CD4-positive, alpha-beta T cell treated with Interleukin-6 at 100 ng/mL for 8 hours (primary cell): ENCODE data around the gene KIF5A.
A peak's percentile ranks its signal among the peaks of the same experiment; 100 is the strongest.
"Not testable (repeated sequence)": the region's sequence is repeated elsewhere in the genome, so short reads cannot be mapped to it uniquely, and the experiment has no call there.

ENCODE experiments used
- DNase-seq: peaks from one replicate; pipeline ENCODE4 v3.0.0-alpha.2; 2020; ENCODE audit warnings: mixed read lengths, low spot score

Gene KIF5A

DNA sequence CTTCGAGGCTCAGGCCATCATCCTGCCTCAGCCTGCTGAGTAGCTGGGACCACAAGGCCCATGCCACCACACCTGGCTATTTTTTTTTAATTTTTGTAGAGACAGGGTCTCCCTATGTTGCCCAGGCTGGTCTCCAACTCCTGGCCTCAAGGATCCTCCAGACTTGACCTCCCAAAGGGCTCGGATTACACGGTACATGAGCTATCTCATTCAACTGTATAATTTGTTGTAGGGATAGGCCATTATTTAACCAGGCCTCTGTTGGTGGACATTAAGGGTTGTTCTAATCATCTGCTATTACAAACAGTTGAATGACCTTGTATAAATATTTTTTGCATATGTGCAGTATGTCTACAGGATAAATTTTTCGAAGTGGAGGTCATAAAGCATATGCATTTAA, 9.0 kb downstream of the KIF5A start:
- no peak for DNase-seq

DNA sequence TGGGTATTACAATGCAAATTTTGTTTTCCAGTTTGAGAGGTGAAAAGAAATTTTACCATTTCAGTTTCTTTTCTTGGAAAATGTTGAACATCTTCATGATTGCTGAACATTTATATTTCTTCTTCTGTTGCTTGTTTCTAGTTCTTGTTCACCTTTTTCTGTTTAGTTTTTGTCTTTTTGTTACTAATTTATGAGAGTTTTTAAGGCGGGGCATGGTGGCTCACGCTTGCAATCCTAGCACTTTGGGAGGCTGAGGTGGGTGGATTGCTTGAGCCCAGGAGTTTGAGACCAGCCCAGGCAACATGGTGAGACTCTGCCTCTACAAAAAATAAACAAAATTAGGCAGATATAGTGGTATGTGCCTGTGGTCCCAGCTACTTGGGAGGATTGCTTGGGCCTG, 10.7 kb downstream of the KIF5A start:
- no peak for DNase-seq

DNA sequence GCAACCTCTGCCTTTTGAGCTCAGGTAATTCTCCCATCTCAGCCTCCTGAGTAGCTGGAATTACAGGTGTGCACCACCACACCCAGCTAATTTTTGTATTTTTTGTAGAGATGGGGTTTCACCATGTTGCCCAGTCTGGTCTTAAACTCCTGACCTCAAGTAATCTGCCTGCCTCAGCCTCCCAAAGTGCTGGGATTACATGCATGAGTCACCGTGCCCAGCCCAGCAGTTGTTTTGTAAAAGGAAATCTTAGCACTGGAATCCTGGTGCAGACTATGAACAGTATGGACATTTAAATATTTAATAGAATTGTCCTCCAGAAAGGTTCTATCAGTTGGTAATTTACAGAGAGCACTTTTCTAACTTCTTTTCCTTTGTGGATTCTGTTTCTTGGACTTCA, 11.3 kb downstream of the KIF5A start:
- DNase-seq, result not testable (repeated sequence)

DNA sequence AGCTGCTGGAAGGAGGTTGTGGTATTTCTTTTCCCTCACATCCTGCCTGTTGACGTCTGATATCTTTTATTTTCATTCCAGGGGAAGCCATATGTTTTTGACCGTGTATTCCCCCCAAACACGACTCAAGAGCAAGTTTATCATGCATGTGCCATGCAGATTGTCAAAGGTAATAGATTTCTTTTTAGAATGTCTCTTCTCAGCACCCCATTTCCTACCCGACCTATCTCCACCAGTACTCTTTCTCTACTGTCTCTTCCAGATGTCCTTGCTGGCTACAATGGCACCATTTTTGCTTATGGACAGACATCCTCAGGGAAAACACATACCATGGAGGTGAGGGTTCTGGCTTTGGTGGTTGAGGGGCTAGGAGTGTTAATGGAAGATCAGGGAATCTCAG, 13.5 kb downstream of the KIF5A start:
- no peak for DNase-seq

DNA sequence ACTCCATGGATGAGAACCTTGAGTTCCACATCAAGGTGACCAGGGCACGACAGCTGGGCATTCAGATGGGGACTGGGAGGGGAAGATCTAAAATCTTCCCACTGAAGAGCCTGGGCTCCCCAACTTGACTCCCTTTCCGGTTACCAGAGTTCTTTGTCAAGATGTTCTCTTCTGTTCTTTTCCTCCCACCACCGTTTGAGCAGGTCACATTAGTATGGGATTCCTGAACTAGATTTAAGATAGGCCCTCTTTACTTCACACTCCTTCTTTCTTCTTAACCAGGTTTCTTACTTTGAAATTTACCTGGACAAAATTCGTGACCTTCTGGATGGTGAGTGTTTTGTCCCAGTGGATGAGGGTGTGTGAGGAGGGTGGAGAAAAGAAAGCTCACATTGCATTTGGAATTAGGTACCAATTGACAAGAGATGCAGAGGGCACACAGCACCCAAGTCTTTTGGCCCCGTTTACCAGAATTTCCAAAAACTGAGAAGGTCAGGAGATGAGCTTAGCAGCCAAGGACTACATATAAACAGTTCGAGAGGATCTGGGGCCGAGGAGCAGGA, 14.4 kb downstream of the KIF5A start:
- DNase-seq, result no peak

DNA sequence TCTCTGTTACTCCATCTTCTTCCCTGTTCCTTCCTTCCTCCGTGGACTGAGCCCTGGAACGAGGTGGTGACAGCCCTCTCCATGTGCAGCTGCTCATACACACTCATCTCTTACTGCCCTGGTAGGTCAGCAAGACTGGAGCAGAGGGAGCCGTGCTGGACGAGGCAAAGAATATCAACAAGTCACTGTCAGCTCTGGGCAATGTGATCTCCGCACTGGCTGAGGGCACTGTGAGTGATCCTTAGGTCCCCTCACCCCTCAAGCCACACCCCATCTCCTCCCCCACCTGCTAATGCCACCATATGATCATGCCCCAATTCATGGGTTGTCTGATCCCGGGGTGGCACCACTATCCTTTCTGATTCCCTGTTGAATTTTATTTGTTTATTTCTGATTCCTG, 19.0 kb downstream of the KIF5A start:
- no peak for DNase-seq

DNA sequence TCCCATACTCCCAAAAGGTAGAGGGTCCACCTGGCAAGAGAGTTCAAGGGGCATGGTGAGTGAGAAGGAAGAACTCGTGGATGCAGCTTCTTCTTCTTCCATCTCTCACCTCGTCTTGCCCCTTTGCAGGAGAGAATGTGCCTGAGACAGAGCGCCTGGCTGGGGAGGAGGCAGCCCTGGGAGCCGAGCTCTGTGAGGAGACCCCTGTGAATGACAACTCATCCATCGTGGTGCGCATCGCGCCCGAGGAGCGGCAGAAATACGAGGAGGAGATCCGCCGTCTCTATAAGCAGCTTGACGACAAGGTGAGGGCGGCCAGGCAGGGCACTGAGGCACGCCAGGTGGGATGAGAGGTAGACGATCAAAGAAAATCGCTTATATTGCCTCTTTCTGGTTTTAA, 20.0 kb downstream of the KIF5A start:
- no peak for DNase-seq

DNA sequence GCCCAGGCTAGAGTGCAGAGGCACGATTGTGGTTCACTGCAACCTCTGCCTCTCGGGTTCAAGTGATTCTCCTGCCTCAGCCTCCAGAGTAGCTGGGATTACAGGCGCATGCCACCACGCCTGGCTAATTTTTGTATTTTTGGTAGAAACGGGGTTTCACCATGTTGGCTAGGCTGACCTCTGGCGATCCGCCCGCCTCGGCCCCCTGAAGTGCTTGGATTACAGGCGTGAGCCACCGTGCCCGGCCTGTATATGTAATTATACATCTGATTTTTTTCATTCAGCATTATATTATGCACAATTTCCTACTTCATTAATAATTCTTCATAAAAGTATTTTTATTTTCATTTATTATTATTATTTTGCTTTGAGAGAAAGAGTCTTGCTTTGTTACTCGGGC, 20.6 kb downstream of the KIF5A start:
- DNase-seq, result not testable (repeated sequence)

DNA sequence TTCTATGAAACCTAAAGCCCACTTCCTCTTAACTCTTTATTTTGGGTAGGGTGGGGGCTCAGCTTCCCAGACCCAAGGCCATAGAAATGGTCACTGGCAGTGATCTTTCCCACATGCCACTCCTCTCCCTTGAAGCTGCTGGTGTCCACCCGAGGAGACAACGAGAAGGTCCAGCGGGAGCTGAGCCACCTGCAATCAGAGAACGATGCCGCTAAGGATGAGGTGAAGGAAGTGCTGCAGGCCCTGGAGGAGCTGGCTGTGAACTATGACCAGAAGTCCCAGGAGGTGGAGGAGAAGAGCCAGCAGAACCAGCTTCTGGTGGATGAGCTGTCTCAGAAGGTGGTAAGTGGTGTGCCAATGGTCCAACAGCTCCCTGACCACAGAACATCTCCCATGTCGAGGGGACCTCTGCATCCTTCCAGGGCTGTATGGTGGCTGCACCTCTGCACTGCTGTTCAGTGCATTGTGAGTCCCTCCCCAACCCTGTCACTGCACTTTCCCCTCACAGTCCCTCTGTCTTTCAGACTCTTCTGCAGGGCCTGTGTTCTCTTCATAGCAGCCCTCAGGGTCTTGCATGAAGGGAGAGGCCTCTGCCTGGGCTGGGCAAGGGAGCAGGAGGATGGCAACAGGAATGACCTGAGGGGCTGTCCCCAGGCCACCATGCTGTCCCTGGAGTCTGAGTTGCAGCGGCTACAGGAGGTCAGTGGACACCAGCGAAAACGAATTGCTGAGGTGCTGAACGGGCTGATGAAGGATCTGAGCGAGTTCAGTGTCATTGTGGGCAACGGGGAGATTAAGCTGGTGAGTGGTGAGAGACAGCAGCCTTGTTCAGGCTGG, 22.3 kb downstream of the KIF5A start:
- no peak for DNase-seq

DNA sequence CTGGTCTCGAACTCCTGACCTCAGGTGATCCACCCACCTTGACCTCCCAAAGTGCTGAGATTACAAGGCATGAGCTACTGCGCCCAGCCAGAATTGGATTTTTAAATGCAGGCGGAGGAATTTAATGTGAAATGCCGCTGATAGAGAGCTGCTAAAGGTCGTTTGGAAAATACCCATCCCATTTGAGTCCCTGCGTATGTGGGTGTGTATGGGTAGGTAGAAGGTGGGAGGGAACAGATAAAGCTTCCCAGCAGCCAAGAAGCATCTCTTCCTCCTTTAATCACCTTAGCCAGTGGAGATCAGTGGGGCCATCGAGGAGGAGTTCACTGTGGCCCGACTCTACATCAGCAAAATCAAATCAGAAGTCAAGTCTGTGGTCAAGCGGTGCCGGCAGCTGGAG, 25.0 kb downstream of the KIF5A start:
- no peak for DNase-seq

DNA sequence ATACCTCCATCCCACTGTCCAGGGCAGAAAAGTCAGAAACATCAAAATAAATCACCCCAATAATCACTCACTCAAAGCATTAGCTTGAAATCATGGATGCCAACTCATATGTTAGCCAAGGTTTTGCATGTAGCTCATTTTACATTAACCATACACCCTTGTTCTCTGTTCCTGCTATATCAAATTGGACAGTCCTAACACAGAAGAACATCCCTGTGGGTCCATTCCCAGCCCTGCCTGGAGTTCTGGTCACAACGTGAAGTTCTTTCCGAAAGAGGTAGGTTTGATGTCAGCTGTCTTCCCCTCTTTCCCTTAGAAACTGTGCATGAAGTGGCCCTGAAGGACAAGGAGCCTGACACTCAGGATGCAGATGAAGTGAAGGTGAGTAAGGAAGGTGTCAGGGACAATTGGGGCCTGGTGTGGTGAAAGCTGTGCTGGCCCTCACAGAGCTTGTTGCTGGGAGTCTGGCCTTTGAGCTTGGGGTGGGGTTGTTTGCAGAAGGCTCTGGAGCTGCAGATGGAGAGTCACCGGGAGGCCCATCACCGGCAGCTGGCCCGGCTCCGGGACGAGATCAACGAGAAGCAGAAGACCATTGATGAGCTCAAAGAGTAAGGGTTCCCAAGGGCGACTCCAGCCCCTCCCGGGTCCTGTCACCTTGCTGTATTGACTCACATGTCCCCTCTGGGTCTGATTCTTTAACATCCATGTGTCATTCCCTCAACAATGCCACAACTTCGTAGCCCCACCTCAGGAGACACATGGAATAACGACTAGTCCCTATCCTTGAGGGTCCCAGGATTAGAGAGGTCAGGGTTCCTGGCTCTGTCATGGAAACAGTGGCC, 26.1 kb downstream of the KIF5A start:
- no peak for DNase-seq

DNA sequence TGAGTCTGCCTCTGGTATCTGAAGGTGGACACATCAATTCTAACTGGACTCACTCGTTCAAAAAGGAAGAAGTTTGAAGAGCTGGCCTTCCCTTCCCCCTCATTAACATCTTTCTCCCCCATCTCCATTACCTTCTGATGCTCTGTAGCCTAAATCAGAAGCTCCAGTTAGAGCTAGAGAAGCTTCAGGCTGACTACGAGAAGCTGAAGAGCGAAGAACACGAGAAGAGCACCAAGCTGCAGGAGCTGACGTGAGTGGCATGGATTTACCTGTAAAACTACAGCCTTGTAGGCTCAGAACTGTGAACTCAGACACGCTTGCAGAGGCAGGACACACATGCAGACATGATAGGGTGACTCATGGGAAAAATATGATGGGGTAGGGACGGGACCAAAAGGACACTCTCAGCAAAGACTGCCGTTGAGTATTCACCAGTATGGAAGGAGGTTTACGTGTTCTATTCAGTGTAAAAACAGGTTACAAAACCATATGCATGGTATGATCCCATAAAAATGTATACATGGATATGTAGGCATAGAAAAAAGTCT, 26.8 kb downstream of the KIF5A start:
- DNase-seq, result no peak

DNA sequence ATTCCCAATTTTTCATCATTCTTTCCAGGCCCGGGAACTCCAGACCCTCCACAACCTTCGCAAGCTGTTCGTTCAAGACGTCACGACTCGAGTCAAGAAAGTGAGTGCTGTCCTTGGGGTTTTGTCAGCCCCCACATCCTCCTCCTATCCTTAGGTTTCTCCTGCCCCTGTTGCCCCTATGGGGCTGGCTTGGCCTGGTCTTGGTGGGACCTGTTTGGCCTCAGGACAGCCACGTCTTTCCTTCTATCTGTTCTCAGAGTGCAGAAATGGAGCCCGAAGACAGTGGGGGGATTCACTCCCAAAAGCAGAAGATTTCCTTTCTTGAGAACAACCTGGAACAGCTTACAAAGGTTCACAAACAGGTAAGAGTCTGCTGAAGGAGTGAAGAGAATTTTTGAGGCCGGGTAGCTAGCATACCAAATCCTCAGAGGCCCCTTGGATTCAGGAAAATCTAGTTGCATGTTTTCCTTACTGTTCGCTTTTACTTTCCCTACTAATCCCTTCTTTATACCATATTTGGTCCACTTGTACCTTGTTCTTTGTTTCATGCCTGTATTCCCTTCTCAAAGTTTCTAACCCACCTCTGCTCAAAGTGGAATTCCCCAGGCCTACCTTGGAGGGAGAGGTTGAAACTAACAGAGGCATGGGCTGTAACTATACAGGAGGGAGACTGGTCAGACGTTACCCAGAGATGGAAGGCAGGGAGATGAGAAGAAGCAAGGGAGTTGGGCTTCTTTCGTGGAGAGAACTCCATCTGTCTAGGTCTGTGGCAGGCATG, 28.3 kb downstream of the KIF5A start:
- no peak for DNase-seq

DNA sequence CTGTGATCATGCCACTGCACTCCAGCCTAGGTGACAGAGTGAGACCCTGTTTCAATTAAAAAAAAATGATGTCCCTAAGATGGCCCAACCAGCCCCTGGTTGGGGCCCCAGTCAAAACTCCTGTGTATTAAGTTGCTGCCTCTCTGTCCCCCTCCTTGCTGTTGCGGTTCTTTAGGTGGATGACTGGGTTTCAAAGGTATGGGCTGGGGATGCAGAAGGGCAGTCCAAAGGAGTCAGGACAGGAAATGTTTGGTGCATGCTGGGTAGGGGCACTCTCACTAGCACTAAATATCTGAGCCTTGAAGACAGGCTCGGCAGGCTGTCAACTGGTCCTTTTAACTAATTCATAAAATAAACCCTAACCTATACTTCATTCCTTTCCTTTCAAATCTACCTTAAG, 29.2 kb downstream of the KIF5A start:
- no peak for DNase-seq

DNA sequence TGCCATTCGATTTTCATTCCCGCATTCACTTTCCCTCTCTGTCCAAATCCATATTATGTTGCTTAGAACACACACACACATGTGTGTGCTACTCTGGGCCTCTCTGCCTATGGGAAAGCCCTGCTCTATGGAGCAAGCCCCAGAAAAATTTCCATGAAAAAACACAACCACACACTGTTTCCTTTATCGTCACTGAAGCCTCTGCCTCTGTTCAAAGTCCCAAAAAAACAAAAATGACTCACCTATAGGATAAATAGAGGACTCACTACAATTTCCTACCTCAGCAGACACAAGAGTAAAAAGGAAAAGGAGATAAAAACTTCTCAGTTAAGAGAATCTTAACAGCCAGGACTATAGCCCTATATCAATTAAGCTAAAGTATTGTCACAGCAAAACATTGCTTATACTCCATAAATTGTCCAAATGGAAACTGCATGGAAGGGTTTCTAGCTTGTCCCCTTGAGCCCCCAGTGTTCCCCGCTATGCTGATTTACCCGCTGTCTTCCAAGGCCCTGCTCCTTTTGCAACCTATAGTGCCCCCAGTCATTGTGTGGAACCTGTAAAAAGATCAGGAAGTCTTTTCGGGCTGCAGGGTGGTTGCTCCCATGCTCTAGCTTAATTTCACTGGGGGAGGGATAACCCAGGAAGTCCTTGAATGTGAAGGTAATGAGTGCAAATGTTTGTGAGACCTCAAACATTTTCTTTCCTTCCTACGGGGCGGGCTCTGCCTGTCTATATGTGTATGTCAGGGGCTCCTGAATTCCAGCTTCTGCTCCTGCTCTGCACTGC, 30.0 kb downstream of the KIF5A start:
- no peak for DNase-seq

DNA sequence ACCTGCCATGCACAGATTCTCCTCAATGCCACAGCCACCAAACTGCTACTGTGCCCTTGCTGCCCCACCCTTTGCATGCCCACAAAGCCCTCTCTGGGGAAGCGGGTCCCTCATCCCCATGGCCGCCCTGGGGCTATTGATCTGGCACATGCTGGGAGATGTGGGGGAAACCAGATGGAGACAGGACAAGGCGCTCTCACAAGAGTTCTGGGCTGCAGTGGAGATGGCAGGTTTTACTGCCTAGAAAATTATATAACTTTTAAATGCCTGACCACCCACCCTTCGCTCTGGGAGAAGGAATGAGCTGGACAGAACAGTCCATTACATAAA, 30.6 kb downstream of the KIF5A start:
- DNase-seq, result no peak

DNA sequence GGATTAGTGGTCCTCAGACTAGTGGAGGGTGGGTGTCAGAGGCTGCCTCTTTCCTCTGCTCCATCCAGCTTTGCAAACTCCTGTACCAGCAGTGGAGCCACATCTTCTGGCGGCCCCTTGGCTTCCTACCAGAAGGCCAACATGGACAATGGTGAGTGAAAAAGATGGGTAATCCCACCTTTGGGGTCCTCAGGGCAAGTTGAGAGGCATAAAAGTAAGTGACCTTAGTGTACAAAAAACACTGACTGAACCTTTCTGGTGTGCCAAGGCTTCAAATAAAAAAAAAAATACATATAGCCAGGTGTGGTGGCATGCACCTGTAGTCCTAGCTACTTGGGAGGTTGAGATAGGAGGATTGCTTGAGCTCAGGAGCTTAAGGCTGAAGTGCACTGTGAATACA, 32.0 kb downstream of the KIF5A start:
- DNase-seq, result no peak

DNA sequence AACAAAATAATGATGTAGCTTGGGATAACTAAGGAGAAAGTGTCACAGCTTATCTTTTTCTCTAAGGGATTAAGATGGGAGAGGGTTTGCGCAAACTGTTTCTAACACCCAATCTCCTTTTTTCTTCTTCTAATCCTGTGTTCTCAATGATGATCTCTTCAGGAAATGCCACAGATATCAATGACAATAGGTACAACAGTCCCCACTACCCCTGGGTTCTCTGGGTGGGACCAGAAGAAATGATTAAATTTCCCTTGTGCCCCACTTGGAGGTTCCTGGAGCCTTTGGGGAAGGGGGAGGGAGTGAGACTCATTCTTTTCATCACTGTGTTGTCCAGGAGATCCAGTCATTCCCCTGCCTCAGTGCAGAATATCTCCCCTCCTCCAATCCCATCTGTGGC, 32.6 kb downstream of the KIF5A start:
- DNase-seq, result no peak

DNA sequence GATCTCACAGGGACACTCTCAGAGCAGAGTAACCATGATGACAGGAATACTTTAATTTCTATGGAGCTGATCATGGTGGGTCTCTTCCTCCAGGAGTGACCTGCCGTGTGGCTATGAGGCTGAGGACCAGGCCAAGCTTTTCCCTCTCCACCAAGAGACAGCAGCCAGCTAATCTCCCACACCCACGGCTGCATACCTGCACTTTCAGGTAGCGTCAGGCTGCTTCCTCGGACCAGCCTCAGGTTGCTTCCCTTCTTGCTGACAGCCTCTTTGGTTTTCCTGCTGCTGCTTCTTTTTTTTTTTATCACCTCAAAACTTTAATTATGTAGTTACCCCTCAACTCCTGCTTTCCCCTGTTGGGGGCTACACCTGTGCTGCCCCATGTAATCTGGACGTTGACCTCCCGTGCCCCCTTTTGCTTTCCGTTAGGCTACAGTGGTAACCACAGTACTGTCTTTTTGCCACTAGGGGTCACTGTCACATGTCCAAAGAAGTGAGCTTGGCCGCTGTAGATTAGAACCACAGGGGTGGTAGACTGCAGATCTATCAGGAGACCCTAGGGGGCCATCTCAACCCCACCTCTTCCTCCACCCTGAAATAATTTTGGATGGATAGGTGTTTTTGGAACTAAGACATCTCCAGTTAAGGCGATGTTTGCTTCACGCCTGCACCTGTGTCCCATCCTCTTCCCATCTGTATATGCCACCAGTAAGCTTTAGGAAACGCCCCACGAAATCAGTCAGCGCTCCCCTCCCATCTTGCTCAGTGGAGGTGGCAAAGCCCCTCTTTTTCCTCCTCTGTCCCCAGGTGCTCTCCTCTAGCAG, 33.4 kb downstream of the KIF5A start:
- peak; percentile 81 for DNase-seq

DNA sequence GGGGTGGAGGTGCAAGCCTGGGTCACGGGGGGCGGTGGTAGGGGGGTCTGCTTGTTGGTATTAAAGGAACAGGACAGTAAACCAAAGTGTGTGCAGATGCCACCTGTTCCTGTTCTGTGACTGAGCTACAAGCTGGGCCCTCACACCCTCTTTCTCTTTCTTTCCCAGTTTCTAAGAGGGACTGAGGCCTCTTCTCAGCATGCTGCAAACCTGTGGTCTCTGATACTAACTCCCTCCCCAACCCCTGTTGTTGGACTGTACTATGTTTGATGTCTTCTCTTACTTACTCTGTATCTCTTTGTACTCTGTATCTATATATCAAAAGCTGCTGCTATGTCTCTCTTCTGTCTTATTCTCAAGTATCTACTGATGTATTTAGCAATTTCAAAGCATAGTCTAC, 34.2 kb downstream of the KIF5A start:
- no peak for DNase-seq
